Colon (tissue), 2 donors: ENCODE results near the gene TNFRSF6B.

Experiments
- FAIRE-seq: peaks from 2 replicates; lab custom pipeline; 2012; peaks lifted over from hg19 to GRCh38; lab: Jason Lieb, UNC
- donor health status: control.
- donor health status: control.

The TNFRSF6B gene

GRCh38 chr20:63697868-63698545 is 1.6 kb downstream of the TNFRSF6B start:
- no peak for FAIRE-seq

- FAIRE-seq = no peak
Measured at GRCh38 chr20:63698739-63699465, 2.5 kb downstream of the TNFRSF6B start.

GRCh38 chr20:63699466-63700198 is 3.2 kb downstream of the TNFRSF6B start:
- no peak for FAIRE-seq

- FAIRE-seq = no peak
Measured at GRCh38 chr20:63700199-63701050, 4.0 kb downstream of the TNFRSF6B start.

GRCh38 chr20:63701051-63701328 is 4.5 kb downstream of the TNFRSF6B start:
- FAIRE-seq = no peak

- FAIRE-seq = no peak
Measured at GRCh38 chr20:63701329-63702035, 5.0 kb downstream of the TNFRSF6B start.

- FAIRE-seq = no peak
Measured at GRCh38 chr20:63702036-63702665, 5.7 kb downstream of the TNFRSF6B start.

GRCh38 chr20:63702751-63703470 is 6.5 kb downstream of the TNFRSF6B start:
- no peak for FAIRE-seq

GRCh38 chr20:63703471-63703975 is 7.1 kb downstream of the TNFRSF6B start:
- FAIRE-seq = no peak

- no peak for FAIRE-seq
Measured at GRCh38 chr20:63703976-63704748, 7.7 kb downstream of the TNFRSF6B start.

- no peak for FAIRE-seq
Measured at GRCh38 chr20:63704749-63705117, 8.3 kb downstream of the TNFRSF6B start.

- no peak for FAIRE-seq
Measured at GRCh38 chr20:63705232-63706026, 9.0 kb downstream of the TNFRSF6B start.

GRCh38 chr20:63706027-63706695 is 9.7 kb downstream of the TNFRSF6B start:
- FAIRE-seq = no peak

GRCh38 chr20:63706852-63707557 is 10.6 kb downstream of the TNFRSF6B start:
- no peak for FAIRE-seq

- no peak for FAIRE-seq
Measured at GRCh38 chr20:63707558-63708300, 11.3 kb downstream of the TNFRSF6B start, which contains the start of the genes ARFRP1 and ZGPAT. Gene ARFRP1, minus strand, starts transcription at chr20:63707976. Its CDS starts 885 bp downstream, at chr20:63707091. Gene ZGPAT, plus strand, starts transcription at chr20:63708039. Its CDS starts 542 bp downstream, at chr20:63708581.
